SK-N-MC (cell line): ENCODE measurements around the gene TPD52L1.

Experiments used
- DNase-seq: peaks from one replicate; pipeline ENCODE4 v3.0.0-alpha.2; 2011; ENCODE audit warnings: low read depth, low spot score
- H3K27ac ChIP-seq: fragments of 200-600 bp; sonication (generic); 2 replicates; pipeline ENCODE4 v1.5.1; 2016; ENCODE audit warnings: mixed run types
- H3K36me3 ChIP-seq: fragments of 200-600 bp; sonication (generic); 2 replicates; pipeline ENCODE4 v1.6.1; 2017; ENCODE audit warnings: antibody characterized with exemption, low read length, mixed read lengths; ENCODE audit not compliant: insufficient read depth
- H3K4me3 ChIP-seq: fragments of 200-600 bp; sonication (generic); 2 replicates; pipeline ENCODE4 v1.5.1; 2016
- H3K9ac ChIP-seq: fragments of 200-600 bp; sonication (generic); 2 replicates; pipeline ENCODE4 v1.8.0; 2017; ENCODE audit warnings: mixed run types, mixed read lengths; ENCODE audit not compliant: insufficient read length
- H3K9me3 ChIP-seq: fragments of 200-600 bp; sonication (generic); 2 replicates; pipeline ENCODE4 v1.6.1; 2017; ENCODE audit warnings: low read depth, mild to moderate bottlenecking, antibody characterized with exemption, low read length, moderate library complexity, mixed read lengths
- EZH2 ChIP-seq: fragments of 200-600 bp; sonication (generic); IDR thresholded peaks from one replicate; pipeline ENCODE4 v1.6.1; 2017; ENCODE audit warnings: antibody characterized with exemption
- FOXP2 ChIP-seq: optimal IDR thresholded peaks from 2 replicates; pipeline ENCODE3; 2011; ENCODE audit warnings: mild to moderate bottlenecking, moderate library complexity; ENCODE audit not compliant: insufficient read depth; ENCODE audit errors: extremely low read length, control extremely low read depth
- POLR2AphosphoS5 ChIP-seq: IDR thresholded peaks from 2 replicates; pipeline ENCODE4 v1.6.1; 2012; ENCODE audit warnings: mild to moderate bottlenecking, low read depth, low read length, borderline replicate concordance

TPD52L1 gene

DNA sequence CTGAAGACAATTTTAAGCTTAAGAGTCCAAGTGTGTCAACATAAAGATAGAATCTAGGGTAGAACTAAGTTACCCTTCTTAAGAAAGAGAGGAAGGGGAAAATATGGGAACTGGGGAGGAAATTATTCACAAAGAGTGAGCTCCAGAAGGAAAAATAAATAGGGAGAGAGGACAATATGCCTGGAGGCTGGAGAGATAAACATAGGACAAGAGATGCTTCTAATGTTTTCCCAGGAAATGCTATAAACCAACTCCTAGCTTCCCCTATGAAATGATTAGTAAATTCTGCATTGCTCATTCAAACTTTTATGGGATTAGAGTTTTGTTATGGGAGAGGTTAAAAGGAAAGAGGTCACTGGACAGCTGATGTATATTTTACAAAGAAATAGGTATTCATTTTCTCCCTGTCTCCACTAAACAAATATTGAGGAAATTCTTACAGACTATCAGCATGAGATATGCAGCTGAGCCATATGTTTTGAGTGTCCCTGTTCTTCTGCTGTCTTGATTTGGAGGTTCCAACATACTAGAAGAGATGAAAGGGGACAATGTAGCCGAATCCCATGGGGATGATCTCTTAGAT, 22.0 kb downstream of the TPD52L1 start:
- TF ChIP-seq EZH2 (no peak), FOXP2 (no peak), POLR2AphosphoS5 (no peak)
- no peak for DNase-seq
- no peak overlapping the region for H3K4me3 ChIP-seq
- no peaks in the 10 kb centered on the region for H3K9me3 ChIP-seq
- H3K36me3 ChIP-seq, result no peaks in the 10 kb centered on the region
- no peak overlapping the region for H3K27ac ChIP-seq
- no peak overlapping the region for H3K9ac ChIP-seq

DNA sequence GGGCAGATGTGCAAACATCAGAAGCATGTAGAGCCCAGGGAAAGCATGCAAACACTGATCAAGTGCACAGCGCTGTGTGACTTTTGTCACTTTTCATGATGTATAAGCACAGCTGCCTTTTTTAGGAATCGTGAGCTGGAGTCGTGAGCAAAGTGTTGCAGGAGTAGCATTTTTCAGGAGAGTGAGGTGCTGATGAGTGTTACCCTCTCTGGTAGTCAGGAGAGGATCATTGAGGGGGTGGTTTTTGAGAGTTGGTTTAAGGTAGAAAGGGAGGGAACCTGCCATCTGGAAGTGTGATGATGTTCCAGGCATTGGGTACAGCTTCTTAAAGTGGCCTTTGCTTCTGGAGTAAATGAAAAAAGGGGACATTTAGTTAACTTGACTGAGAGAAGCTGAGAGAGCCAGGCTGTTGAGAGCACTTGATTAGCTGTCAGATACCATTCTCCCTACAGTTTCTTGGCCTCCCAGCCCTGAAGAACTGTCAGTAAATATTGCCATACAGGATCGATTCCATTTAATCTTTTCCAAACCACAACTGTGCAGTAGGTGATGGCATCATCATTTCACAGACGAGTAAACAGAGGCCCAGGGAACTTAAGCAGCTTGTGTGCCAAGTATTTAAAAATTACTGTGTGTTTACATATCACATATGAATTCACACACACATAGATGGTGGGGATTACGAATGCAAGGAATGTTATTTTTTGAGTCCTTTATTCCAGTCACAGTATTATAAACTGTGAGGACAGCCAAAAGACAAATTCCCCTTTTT, 28.9 kb downstream of the TPD52L1 start:
- no peak overlapping the region for H3K27ac ChIP-seq
- H3K36me3 ChIP-seq, result no peaks in the 10 kb centered on the region
- no peak overlapping the region for H3K9ac ChIP-seq
- no peaks in the 10 kb centered on the region for H3K9me3 ChIP-seq
- TF ChIP-seq EZH2 (no peak), FOXP2 (no peak), POLR2AphosphoS5 (no peak)
- no peak overlapping the region for H3K4me3 ChIP-seq
- no peak for DNase-seq

DNA sequence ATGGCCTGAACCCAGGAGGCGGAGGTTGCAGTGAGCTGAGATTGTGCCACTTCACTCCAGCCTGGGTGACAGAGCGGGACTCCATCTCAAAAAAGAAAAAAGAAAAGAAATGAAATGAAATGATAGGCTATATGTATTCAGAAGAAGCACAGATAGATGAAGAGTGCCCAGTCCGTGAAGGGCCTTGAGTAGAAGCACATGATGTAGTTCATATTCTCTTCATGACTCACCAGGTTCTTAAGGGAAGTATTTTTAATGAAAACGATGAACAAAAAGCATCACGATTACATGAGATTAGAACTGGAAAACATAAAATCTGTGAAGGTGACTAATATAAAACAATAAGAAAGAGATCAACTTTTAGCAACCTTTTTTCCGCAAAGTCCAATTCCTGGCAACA, 29.8 kb downstream of the TPD52L1 start:
- no peak overlapping the region for H3K27ac ChIP-seq
- no peak for DNase-seq
- H3K9me3 ChIP-seq, result no peaks in the 10 kb centered on the region
- H3K36me3 ChIP-seq, result no peaks in the 10 kb centered on the region
- H3K9ac ChIP-seq, result no peak overlapping the region
- no peak overlapping the region for H3K4me3 ChIP-seq
- TF ChIP-seq FOXP2, result no peak
- TF ChIP-seq POLR2AphosphoS5, result no peak
- no peak for TF ChIP-seq EZH2

DNA sequence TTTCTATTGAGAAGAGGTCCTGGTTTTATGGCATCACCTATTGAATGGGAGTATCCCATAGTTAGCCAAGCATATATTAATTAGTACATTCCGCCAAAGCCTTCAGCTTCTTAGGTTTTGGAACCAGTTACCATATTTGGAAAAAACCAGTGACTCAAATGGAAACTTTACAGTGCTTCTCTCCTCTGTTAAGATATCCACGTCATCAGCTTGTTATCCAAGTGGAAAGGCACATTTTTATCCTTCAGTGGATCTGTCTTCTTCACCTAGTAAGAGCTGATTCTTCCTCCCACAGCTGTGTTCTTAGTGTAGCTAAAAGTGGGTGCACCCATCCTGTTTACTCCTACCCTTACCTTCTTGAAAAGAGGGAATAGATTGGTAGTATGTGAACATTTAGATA, 34.5 kb downstream of the TPD52L1 start:
- no peaks in the 10 kb centered on the region for H3K9me3 ChIP-seq
- no peak overlapping the region for H3K27ac ChIP-seq

DNA sequence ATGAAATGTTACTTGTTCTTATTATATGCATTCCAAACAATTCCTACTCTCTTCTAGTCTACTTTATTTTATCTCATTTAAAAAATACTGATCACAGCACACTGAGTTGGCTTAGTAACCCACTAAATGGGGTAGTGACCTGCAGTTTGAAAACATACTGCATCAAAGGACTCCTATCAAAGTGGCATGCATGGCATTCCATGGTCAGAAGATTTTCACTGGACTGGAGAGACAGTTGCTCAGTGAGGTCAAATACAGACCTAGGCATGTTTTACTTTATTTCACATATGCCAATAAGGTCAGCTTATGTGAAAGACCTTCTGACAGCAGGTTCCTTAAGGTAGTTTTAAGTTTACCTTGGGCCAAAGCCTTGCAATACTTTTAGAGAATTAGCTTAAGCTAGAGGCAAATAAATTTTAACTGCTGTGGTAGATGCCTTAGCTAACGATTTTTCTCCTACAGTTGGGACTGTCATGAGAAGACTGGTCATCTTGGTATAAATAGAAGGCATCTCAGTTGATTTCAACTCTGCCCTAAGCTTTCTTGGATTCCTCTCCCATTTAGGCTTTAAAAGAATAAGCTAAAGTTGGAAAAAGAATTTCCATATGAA, 35.1 kb downstream of the TPD52L1 start:
- DNase-seq, result no peak
- no peak overlapping the region for H3K4me3 ChIP-seq
- H3K9me3 ChIP-seq, result no peaks in the 10 kb centered on the region
- no peak overlapping the region for H3K9ac ChIP-seq
- no peak overlapping the region for H3K27ac ChIP-seq
- TF ChIP-seq FOXP2, result no peak
- no peak for TF ChIP-seq POLR2AphosphoS5
- no peak for TF ChIP-seq EZH2
- H3K36me3 ChIP-seq, result no peaks in the 10 kb centered on the region

More for the DNA sequence above, 34.5 kb downstream of the TPD52L1 start:
- Histone ChIP-seq H3K36me3 (no peaks in the 10 kb centered on the region), H3K9ac (no peak overlapping the region), H3K4me3 (no peak overlapping the region)
- DNase-seq, result no peak
- TF ChIP-seq POLR2AphosphoS5 (no peak), EZH2 (no peak), FOXP2 (no peak)

DNA sequence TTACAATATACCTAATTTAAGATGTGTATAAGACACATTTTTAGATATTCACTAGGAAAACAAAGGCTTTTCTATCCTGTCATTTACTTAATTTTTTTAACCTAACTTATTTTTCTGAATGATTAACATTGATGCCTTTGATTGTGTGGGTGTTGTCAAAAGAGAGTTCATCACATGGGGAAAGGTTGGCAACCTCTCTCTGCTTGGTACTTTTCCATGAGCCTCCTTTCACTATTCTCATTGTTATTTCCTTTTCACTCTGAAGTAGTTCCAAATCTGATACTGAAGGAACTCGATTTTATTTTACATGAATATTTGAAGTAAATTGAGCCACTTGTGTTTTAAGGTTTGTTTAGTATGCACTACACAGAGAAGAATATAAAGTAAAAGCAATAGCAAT, 35.9 kb downstream of the TPD52L1 start:
- DNase-seq, result no peak
- Histone ChIP-seq H3K36me3 (no peaks in the 10 kb centered on the region), H3K4me3 (no peak overlapping the region), H3K9me3 (no peaks in the 10 kb centered on the region), H3K27ac (no peak overlapping the region), H3K9ac (no peak overlapping the region)
- TF ChIP-seq FOXP2, result no peak

DNA sequence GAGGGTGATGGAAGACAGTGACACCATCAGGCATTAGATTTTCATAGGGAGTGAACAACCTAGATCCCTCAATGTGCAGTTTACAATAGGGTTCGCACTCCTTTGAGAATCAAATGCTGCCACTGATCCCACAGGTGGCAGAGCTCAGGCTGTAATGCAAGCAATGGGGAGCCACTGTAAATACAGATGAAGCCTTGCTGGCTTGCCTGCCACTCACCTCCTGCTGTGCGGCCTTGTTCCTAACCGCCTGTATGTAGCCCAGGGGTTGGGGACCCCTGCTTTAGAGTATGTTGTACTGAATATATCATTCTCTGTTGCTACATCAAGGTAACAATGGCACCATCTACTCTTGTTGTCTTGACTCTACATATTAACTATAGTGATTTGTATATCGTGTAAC, 37.1 kb downstream of the TPD52L1 start:
- no peak overlapping the region for H3K4me3 ChIP-seq
- no peak overlapping the region for H3K9ac ChIP-seq
- no peak overlapping the region for H3K27ac ChIP-seq
- no peaks in the 10 kb centered on the region for H3K36me3 ChIP-seq
- no peaks in the 10 kb centered on the region for H3K9me3 ChIP-seq
- DNase-seq, result no peak
- TF ChIP-seq FOXP2 (no peak), POLR2AphosphoS5 (no peak), EZH2 (no peak)

DNA sequence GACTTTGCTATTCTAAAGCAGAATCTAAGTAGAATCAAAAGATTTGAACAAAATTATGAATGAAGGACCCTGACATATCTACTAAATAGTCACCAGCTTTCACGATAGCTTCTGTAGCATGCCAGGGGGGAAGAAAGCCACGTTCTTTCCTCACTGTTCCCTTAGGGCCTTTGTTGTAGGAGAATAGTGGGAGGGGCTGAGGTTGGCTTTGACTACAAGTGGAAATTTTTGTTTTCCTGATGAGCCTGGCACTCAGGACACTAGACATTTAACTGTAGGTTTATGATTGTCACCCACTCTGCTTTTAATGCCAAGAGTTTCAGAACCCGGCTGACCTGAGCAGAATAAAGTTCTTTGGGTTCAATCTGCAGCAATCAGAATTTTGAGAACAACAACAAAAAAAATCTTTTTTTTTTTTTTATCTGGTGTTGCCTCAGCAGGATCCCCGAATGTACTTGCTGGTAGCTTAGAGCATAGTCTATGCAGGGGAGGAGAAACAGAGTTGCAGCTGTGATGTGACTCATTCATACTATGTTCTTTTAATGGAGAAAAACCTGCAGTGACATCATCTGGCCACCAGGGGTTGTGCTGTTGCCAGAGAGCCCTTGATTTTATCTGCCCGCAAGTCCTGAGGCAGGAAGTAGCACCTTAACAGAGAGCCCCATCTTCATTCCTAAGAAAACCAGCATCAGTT, 38.5 kb downstream of the TPD52L1 start:
- Histone ChIP-seq H3K9me3 (no peaks in the 10 kb centered on the region), H3K36me3 (no peaks in the 10 kb centered on the region), H3K9ac (no peak overlapping the region), H3K4me3 (peak overlapping the region; percentile 3), H3K27ac (peak overlapping the region; percentile 0; the same call in 1 of the 2 replicates)
- TF ChIP-seq POLR2AphosphoS5 (no peak), EZH2 (no peak), FOXP2 (no peak)
- DNase-seq, result peak; percentile 57

DNA sequence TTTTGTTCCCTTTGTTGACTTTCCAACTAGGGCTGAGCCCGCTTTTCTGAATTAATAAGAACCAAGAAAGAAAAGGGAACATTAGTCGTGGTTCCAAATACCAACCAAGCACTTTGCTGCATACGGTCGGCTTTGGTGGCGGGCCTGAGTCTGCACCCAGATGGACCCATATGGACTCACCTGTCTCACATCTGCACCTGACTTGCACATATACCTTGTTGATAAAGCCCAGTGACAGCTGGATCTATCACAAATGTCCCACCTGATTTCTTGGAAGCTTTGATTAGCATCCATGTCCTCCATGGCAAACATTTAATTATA, 39.0 kb downstream of the TPD52L1 start:
- H3K36me3 ChIP-seq, result no peaks in the 10 kb centered on the region

More for the DNA sequence above, 39.0 kb downstream of the TPD52L1 start:
- Histone ChIP-seq H3K9ac (no peak overlapping the region), H3K4me3 (no peak overlapping the region), H3K27ac (no peak overlapping the region), H3K9me3 (no peaks in the 10 kb centered on the region)
- DNase-seq, result no peak
- TF ChIP-seq EZH2 (no peak), POLR2AphosphoS5 (no peak), FOXP2 (no peak)
